ENCODE data around the gene SETX. TPM values are rescaled to one million over a fixed set of nuclear protein-coding genes. Genes with fewer than 3 reads are reported as not detected.

The SETX gene
- total RNA-seq, 1 experiment from 2014 or later = 26.9 TPM

GRCh38 chr9:132366481-132366880 lies 11.7 kb upstream of the SETX start:
- no peak for DNase-seq (ENCODE audit: low spot score)
- in situ Hi-C loops (cut with HindIII; ENCODE audit: low sequenced_read_pairs) = no loop called here

GRCh38 chr9:132365986-132366385 lies 11.2 kb upstream of the SETX start:
- in situ Hi-C loops (cut with HindIII; ENCODE audit: low sequenced_read_pairs) = no loop called here
- no peak for DNase-seq (ENCODE audit: low spot score)

- in situ Hi-C loops (cut with HindIII; ENCODE audit: low sequenced_read_pairs) = no loop called here
- no peak for DNase-seq (ENCODE audit: low spot score)
Observed at GRCh38 chr9:132364068-132364467, 9.3 kb upstream of the SETX start.

GRCh38 chr9:132357764-132358163 lies 3.0 kb upstream of the SETX start:
- in situ Hi-C loops (cut with HindIII; ENCODE audit: low sequenced_read_pairs) = no loop called here
- DNase-seq (ENCODE audit: low spot score) = no peak

- DNase-seq (ENCODE audit: low spot score) = no peak
- in situ Hi-C loops (cut with HindIII; ENCODE audit: low sequenced_read_pairs) = no loop called here
Observed at GRCh38 chr9:132356324-132356924, 1.6 kb upstream of the SETX start.

DNA sequence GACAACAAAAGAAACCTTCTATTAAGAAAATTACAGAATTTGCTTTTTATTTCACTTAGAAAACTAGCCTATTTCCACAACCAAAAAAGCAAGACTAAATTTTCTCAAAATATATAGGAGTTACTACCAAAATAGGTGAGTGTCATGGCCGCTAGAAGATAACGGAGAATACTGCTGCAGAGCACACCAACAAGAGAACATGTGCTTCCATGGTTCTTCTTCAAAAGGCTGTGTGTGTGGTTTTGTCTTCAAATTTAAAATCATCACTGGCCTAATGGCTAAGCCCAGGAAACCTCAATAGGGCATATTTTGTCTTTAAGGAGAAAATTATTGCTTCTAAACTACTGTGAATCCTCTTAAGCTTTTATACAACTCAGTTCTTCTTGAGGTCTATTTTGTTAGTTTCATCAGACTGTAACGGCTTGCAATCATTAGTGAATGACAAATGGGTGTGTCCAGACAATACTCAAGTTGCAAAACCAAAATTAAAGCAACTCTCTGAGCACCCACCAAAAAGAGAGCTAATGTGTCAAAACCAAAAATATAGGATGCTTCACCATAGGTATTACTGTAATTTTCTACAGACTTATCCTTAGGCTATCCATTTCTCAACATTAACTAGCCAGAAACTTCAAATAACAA lies 3.3 kb downstream of the SETX start:
- DNase-seq (ENCODE audit: low spot score) = no peak
- in situ Hi-C loops (cut with HindIII; ENCODE audit: low sequenced_read_pairs) = no loop called here

DNA sequence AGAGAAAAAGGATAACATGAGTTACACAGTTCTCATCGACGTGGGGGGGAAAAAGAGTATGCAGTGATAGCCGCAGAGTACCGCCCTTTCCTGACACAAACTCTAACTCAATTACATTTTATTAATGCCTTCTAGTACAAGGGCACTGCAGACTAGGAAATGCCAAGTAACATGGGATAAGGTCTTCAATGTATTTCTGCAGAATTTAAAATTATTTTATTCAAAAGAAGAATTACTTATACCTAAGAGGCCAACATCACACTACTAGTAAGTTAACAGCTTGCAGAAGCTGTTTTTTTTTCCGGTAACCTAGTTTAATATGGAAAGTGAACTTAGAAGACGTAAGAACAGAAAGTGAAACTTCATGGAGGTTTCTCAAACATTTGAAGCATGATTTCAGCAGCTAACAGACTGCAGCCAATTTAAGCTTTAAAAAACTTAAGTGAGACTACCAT lies 3.9 kb downstream of the SETX start:
- DNase-seq (ENCODE audit: low spot score) = no peak
- in situ Hi-C loops (cut with HindIII; ENCODE audit: low sequenced_read_pairs) = no loop called here

- in situ Hi-C loops (cut with HindIII; ENCODE audit: low sequenced_read_pairs) = no loop called here
Observed at GRCh38 chr9:132348676-132349075, 6.1 kb downstream of the SETX start.

GRCh38 chr9:132346177-132346576 lies 8.6 kb downstream of the SETX start:
- in situ Hi-C loops (cut with HindIII; ENCODE audit: low sequenced_read_pairs) = no loop called here

More at GRCh38 chr9:132348676-132349075, 6.1 kb downstream of the SETX start:
- DNase-seq (ENCODE audit: low spot score) = no peak

GRCh38 chr9:132341177-132341840 lies 13.5 kb downstream of the SETX start:
- no peak for DNase-seq (ENCODE audit: low spot score)
- in situ Hi-C loops (cut with HindIII; ENCODE audit: low sequenced_read_pairs) = no loop called here

More at GRCh38 chr9:132346177-132346576, 8.6 kb downstream of the SETX start:
- DNase-seq (ENCODE audit: low spot score) = no peak

- in situ Hi-C loops (cut with HindIII; ENCODE audit: low sequenced_read_pairs) = no loop called here
Observed at GRCh38 chr9:132334364-132334763, 20.4 kb downstream of the SETX start.

GRCh38 chr9:132333556-132333955 lies 21.2 kb downstream of the SETX start:
- DNase-seq (ENCODE audit: low spot score) = no peak
- in situ Hi-C loops (cut with HindIII; ENCODE audit: low sequenced_read_pairs) = no loop called here

More at GRCh38 chr9:132334364-132334763, 20.4 kb downstream of the SETX start:
- DNase-seq (ENCODE audit: low spot score) = no peak

- DNase-seq (ENCODE audit: low spot score) = no peak
- in situ Hi-C loops (cut with HindIII; ENCODE audit: low sequenced_read_pairs) = no loop called here
Observed at GRCh38 chr9:132328580-132328979, 26.2 kb downstream of the SETX start.

- in situ Hi-C loops (cut with HindIII; ENCODE audit: low sequenced_read_pairs) = no loop called here
- DNase-seq (ENCODE audit: low spot score) = no peak
Observed at GRCh38 chr9:132327537-132327936, 27.2 kb downstream of the SETX start.

DNA sequence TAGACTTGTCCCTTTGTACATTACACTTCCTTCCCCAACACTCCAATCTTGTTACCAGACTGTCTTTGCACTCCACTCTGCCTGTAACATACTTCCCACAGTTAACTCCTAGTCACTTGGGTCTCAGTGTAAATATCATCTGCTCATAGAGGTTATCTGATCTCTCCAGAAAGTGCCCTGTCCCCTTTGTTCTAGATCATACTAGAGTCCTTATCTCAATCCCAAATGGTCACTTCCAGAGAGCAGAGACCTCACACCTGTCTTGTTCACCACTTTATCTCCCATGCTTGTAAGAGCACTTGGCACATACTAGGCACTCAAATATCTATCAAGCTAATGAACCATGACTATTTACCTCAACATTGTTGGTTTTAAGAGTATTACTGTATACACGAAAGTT lies 30.4 kb downstream of the SETX start:
- DNase-seq (ENCODE audit: low spot score) = no peak
- in situ Hi-C loops (cut with HindIII; ENCODE audit: low sequenced_read_pairs) = no loop called here

- in situ Hi-C loops (cut with HindIII; ENCODE audit: low sequenced_read_pairs) = no loop called here
Observed at GRCh38 chr9:132319421-132320110, 35.2 kb downstream of the SETX start.

GRCh38 chr9:132312873-132313272 lies 41.9 kb downstream of the SETX start:
- in situ Hi-C loops (cut with HindIII; ENCODE audit: low sequenced_read_pairs) = no loop called here
- no peak for DNase-seq (ENCODE audit: low spot score)

More at GRCh38 chr9:132319421-132320110, 35.2 kb downstream of the SETX start:
- no peak for DNase-seq (ENCODE audit: low spot score)

DNA sequence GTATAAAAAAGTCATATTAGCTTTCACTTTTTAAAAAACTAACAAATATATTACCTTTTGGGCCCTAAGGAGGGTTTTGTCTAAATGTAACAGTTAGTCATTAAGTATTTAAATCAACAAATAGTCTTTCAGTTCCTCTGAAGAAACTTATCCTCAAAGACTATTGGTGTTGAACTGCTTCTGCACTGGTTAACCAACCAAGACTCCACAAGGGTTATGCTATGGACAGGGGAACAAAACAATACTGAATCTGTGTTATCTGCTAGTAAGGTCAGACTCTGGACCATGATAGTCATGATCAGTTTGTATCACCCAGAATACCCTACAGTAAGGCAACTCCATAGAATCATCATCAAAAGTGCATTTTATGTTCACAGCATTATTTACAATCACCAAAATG lies 42.4 kb downstream of the SETX start:
- no peak for DNase-seq (ENCODE audit: low spot score)
- in situ Hi-C loops (cut with HindIII; ENCODE audit: low sequenced_read_pairs) = no loop called here

DNA sequence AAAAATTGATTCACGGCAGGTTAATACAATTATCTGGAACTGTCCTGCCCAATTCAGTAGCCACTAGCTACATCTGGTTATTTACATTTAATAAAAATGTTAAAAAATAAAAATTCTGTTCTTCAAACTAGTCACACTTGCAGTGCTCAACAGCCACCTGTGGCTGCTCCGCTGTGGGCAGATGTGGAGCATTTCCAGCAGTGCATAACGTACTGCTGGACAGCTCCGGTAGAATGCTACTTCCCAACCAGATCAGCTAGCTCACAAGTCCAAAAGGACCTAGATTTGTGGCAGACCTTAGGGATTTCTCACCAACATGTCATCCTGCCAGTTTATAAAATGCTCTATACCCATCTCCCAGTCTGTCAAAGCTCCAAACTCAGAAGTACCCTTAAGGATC lies 42.8 kb downstream of the SETX start:
- DNase-seq (ENCODE audit: low spot score) = no peak
- in situ Hi-C loops (cut with HindIII; ENCODE audit: low sequenced_read_pairs) = no loop called here

DNA sequence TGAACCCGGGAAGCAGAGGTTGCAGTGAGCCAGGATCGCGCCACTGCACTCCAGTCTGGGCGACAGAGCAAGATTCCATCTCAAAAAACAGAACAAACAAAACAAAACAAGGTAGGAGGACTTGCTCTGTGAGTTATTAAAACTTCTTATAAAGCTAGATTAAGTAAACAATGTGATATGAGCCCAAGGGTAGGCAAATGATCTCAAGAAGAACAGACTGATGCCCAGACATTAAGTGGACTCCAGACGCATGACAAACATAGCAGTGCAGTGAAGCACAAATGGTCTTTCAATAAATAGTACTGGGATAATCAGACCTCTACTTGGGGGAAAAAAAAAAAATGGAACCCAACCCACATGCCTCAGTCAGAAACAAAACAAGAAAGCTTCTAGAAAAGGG lies 45.7 kb downstream of the SETX start:
- in situ Hi-C loops (cut with HindIII; ENCODE audit: low sequenced_read_pairs) = no loop called here
- DNase-seq (ENCODE audit: low spot score) = no peak
